Adipocyte (in vitro differentiated cells): ENCODE data around the gene MAP3K4.

Experiments used
- DNase-seq: peaks from one replicate; pipeline ENCODE4 v3.0.0-alpha.2; 2015; ENCODE audit warnings: low read depth
- H3K27me3 ChIP-seq: replicated peaks from 2 replicates; pipeline ENCODE4 v1.7.0; 2013; ENCODE audit warnings: mild to moderate bottlenecking, low read length, moderate library complexity; ENCODE audit not compliant: control insufficient read depth, insufficient read depth
- H3K36me3 ChIP-seq: 2 replicates; pipeline ENCODE4 v1.7.0; 2013; ENCODE audit warnings: low read length, mild to moderate bottlenecking, moderate library complexity; ENCODE audit not compliant: control insufficient read depth, insufficient read depth, severe bottlenecking
- H3K4me1 ChIP-seq: 2 replicates; pipeline ENCODE4 v1.7.0; 2013; ENCODE audit warnings: mild to moderate bottlenecking, low read length, moderate library complexity; ENCODE audit not compliant: control insufficient read depth, insufficient read depth
- H3K4me3 ChIP-seq: 2 replicates; pipeline ENCODE4 v1.7.0; 2013; ENCODE audit warnings: mild to moderate bottlenecking, low read length, moderate library complexity
- H3K9ac ChIP-seq: 2 replicates; pipeline ENCODE4 v1.7.0; 2013; ENCODE audit warnings: mild to moderate bottlenecking, low read length, moderate library complexity
- H3K9me3 ChIP-seq: 2 replicates; pipeline ENCODE4 v1.7.0; 2013; ENCODE audit warnings: mild to moderate bottlenecking, low read length, moderate library complexity; ENCODE audit not compliant: control insufficient read depth

The MAP3K4 gene, protein sequence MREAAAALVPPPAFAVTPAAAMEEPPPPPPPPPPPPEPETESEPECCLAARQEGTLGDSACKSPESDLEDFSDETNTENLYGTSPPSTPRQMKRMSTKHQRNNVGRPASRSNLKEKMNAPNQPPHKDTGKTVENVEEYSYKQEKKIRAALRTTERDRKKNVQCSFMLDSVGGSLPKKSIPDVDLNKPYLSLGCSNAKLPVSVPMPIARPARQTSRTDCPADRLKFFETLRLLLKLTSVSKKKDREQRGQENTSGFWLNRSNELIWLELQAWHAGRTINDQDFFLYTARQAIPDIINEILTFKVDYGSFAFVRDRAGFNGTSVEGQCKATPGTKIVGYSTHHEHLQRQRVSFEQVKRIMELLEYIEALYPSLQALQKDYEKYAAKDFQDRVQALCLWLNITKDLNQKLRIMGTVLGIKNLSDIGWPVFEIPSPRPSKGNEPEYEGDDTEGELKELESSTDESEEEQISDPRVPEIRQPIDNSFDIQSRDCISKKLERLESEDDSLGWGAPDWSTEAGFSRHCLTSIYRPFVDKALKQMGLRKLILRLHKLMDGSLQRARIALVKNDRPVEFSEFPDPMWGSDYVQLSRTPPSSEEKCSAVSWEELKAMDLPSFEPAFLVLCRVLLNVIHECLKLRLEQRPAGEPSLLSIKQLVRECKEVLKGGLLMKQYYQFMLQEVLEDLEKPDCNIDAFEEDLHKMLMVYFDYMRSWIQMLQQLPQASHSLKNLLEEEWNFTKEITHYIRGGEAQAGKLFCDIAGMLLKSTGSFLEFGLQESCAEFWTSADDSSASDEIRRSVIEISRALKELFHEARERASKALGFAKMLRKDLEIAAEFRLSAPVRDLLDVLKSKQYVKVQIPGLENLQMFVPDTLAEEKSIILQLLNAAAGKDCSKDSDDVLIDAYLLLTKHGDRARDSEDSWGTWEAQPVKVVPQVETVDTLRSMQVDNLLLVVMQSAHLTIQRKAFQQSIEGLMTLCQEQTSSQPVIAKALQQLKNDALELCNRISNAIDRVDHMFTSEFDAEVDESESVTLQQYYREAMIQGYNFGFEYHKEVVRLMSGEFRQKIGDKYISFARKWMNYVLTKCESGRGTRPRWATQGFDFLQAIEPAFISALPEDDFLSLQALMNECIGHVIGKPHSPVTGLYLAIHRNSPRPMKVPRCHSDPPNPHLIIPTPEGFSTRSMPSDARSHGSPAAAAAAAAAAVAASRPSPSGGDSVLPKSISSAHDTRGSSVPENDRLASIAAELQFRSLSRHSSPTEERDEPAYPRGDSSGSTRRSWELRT (N-terminal part only)

GRCh38 chr6:160991406-160992060 is at the start of gene MAP3K4:
Gene MAP3K4, plus strand, starts transcription at chr6:160991769. Its CDS starts 163 bp downstream, at chr6:160991932.
- H3K4me3 ChIP-seq, result peak within 1 kb of the TSS; percentile 92
- H3K27me3 ChIP-seq, result no peaks in the 10 kb centered on the region
- no peaks in the 10 kb centered on the region for H3K9me3 ChIP-seq
- H3K36me3 ChIP-seq, result no peaks in the 10 kb centered on the region
- peak within 1 kb of the TSS; percentile 93 for H3K9ac ChIP-seq
- DNase-seq, result peak; percentile 90
- H3K4me1 ChIP-seq, result peaks cover 11% of the 10 kb centered on the region

- no peaks in the 10 kb centered on the region for H3K36me3 ChIP-seq
- no peak overlapping the region for H3K9ac ChIP-seq
- no peaks in the 10 kb centered on the region for H3K4me1 ChIP-seq
- no peaks in the 10 kb centered on the region for H3K9me3 ChIP-seq
- H3K27me3 ChIP-seq, result no peaks in the 10 kb centered on the region
- no peak for DNase-seq
- no peak overlapping the region for H3K4me3 ChIP-seq
Measured at GRCh38 chr6:160943997-160944396, 47.6 kb upstream of the MAP3K4 start.

GRCh38 chr6:160945516-160946177 is 45.9 kb upstream of the MAP3K4 start:
- Histone ChIP-seq H3K9ac (no peak overlapping the region), H3K9me3 (no peaks in the 10 kb centered on the region), H3K4me3 (no peak overlapping the region), H3K27me3 (no peaks in the 10 kb centered on the region), H3K36me3 (no peaks in the 10 kb centered on the region), H3K4me1 (peaks cover 8% of the 10 kb centered on the region)
- DNase-seq, result no peak

- Histone ChIP-seq H3K9me3 (no peaks in the 10 kb centered on the region), H3K27me3 (no peaks in the 10 kb centered on the region), H3K36me3 (no peaks in the 10 kb centered on the region), H3K4me1 (peaks cover 14% of the 10 kb centered on the region), H3K9ac (no peak overlapping the region), H3K4me3 (no peak overlapping the region)
- no peak for DNase-seq
Measured at GRCh38 chr6:160949531-160949930, 42.0 kb upstream of the MAP3K4 start.

DNA sequence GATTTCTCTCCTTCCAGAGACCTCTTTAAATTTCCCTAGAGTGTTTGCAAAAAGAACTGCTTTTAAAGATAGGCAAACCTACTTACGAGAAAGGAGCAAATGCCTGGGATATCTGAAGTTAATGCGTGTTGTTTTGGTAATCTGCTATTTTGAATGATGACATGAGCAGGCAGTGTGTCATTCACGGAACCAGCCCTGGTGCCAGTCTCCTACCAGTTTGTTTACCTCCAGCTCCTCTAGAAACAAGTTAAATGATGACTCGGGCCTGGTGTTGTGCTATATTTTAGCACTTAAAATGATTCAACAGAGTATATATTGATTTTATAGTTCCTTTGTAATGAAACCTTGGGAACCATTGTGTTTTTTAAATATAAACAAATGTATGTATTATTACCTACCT is 41.1 kb upstream of the MAP3K4 start:
- DNase-seq, result peak; percentile 27
- H3K9ac ChIP-seq, result no peak overlapping the region
- no peak overlapping the region for H3K4me3 ChIP-seq
- H3K4me1 ChIP-seq, result peaks cover 14% of the 10 kb centered on the region
- no peaks in the 10 kb centered on the region for H3K27me3 ChIP-seq
- H3K9me3 ChIP-seq, result no peaks in the 10 kb centered on the region
- no peaks in the 10 kb centered on the region for H3K36me3 ChIP-seq

GRCh38 chr6:160951187-160952030 is 40.2 kb upstream of the MAP3K4 start:
- Histone ChIP-seq H3K27me3 (no peaks in the 10 kb centered on the region), H3K9me3 (no peaks in the 10 kb centered on the region), H3K4me3 (no peak overlapping the region), H3K9ac (no peak overlapping the region), H3K36me3 (no peaks in the 10 kb centered on the region), H3K4me1 (peaks cover 14% of the 10 kb centered on the region)
- DNase-seq, result no peak

GRCh38 chr6:160952633-160953281 is 38.8 kb upstream of the MAP3K4 start:
- no peak for DNase-seq
- Histone ChIP-seq H3K4me3 (no peak overlapping the region), H3K27me3 (no peaks in the 10 kb centered on the region), H3K36me3 (no peaks in the 10 kb centered on the region), H3K4me1 (peaks cover 14% of the 10 kb centered on the region), H3K9me3 (no peaks in the 10 kb centered on the region), H3K9ac (no peak overlapping the region)

DNA sequence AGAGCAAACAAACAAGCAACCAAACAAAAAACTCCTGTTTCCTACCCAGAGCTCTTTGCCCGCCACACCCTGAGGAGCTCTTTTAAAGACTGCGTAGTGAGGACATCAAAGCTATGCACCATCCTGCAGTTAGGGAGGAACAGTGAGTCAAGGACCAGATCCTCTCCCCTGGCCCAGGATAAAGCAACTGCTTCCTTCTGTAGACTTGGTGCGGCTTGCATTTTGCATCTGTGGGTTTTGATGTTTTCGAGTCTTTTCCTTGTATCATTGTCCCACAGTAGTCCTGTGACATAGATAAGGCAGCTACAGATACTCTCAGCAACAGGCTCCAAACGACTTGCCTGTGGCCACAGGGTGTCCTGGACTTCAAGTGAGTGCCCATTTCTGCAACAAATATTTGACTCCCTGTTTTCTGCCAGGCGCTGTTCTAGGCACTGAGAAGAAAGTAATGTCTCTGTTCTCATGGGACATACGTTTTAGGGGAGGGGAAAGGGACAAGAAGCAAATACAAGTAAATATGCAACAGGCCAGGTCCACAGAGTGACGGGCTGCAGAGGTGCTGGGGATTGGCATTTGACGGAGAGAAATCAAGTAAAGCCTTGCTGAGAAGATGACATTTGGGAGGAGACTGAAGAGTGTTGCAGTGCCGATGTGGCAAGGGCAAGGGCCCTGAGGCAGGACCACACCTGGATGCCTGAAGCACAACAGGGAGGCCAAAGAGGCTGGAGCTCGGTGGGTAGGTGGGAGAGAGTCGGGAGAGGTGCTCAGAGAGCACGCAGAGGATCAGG is 35.9 kb upstream of the MAP3K4 start:
- Histone ChIP-seq H3K9me3 (no peaks in the 10 kb centered on the region), H3K36me3 (no peaks in the 10 kb centered on the region), H3K4me3 (no peak overlapping the region), H3K4me1 (peaks cover 6% of the 10 kb centered on the region), H3K27me3 (no peaks in the 10 kb centered on the region), H3K9ac (no peak overlapping the region)
- DNase-seq, result no peak
